Stimulated activated CD4-positive, alpha-beta T cell treated with anti-CD3 and anti-CD28 coated beads, Interleukin-12 subunit alpha, Interleukin-12 subunit beta, amount 100 ng/mL, for 48 hours (primary cell): ENCODE results near the gene ARHGEF18.
A peak's percentile ranks its signal among the peaks of the same experiment; 100 is the strongest.
"Not testable (repeated sequence)": the region's sequence is repeated elsewhere in the genome, so short reads cannot be mapped to it uniquely, and the experiment has no call there.

Experiments used
- DNase-seq, 3 donors: peaks; one replicate each; pipeline ENCODE4 v3.0.0-alpha.2; 2020; ENCODE audit warnings: low read depth in 2 of 3, low spot score in 1 of 3

Gene ARHGEF18

GRCh38 chr19:7348587-7349230, at the start of gene ARHGEF18:
Gene ARHGEF18, plus strand, starts transcription at chr19:7348937. Its CDS starts 13,954 bp downstream, at chr19:7362891.
- DNase-seq = no peak

- DNase-seq = no peak
Measured at GRCh38 chr19:7301525-7301924, 47.2 kb upstream of the ARHGEF18 start.

- no peak for DNase-seq
Measured at GRCh38 chr19:7303470-7303869, 45.3 kb upstream of the ARHGEF18 start.

- no peak for DNase-seq
Measured at GRCh38 chr19:7304200-7304599, 44.5 kb upstream of the ARHGEF18 start.

GRCh38 chr19:7307590-7308218, 41.0 kb upstream of the ARHGEF18 start:
- no peak for DNase-seq

GRCh38 chr19:7308327-7308726, 40.4 kb upstream of the ARHGEF18 start:
- DNase-seq = not testable (repeated sequence)

- DNase-seq = no peak
Measured at GRCh38 chr19:7311911-7312310, 36.8 kb upstream of the ARHGEF18 start.

- no peak for DNase-seq
Measured at GRCh38 chr19:7312816-7313215, 35.9 kb upstream of the ARHGEF18 start.

- no peak for DNase-seq
Measured at GRCh38 chr19:7318176-7318575, 30.6 kb upstream of the ARHGEF18 start.

GRCh38 chr19:7326105-7326877, 22.4 kb upstream of the ARHGEF18 start:
- DNase-seq = no peak

GRCh38 chr19:7327802-7328201, 20.9 kb upstream of the ARHGEF18 start:
- no peak for DNase-seq

GRCh38 chr19:7328647-7329046, 20.1 kb upstream of the ARHGEF18 start:
- DNase-seq = no peak

GRCh38 chr19:7331446-7331845, 17.3 kb upstream of the ARHGEF18 start:
- no peak for DNase-seq

GRCh38 chr19:7333198-7334118, 15.3 kb upstream of the ARHGEF18 start:
- no peak for DNase-seq

- DNase-seq = no peak
Measured at GRCh38 chr19:7336321-7336973, 12.3 kb upstream of the ARHGEF18 start.

GRCh38 chr19:7337380-7338194, 11.2 kb upstream of the ARHGEF18 start:
- DNase-seq = no peak

GRCh38 chr19:7340959-7341837, 7.5 kb upstream of the ARHGEF18 start:
- peak; percentile 74 to 95 (median 77) for DNase-seq

- DNase-seq = no peak
Measured at GRCh38 chr19:7342143-7342542, 6.6 kb upstream of the ARHGEF18 start.

GRCh38 chr19:7346488-7346971, 2.2 kb upstream of the ARHGEF18 start:
- DNase-seq = no peak
